Measurements from ENCODE around the gene DLL3.

Gene DLL3

GRCh38 chr19:39480337-39481228 lies 18.2 kb upstream of the DLL3 start, which contains the start of gene TIMM50:
TIMM50 (plus strand) TSS chr19:39480838; CDS start chr19:39480854, 16 bp downstream.
- H3K9me2 ChIP-seq (replicated peaks; ENCODE audit: insufficient read depth, low read length), result no peaks in the 10 kb centered on the region
- no peaks in the 10 kb centered on the region for H3K27me3 ChIP-seq (ENCODE audit: low read length)
- no peak for TF ChIP-seq EZH2phosphoT487 (conservative IDR thresholded peaks at IDR 0.05; ENCODE audit: low read length)
- TF ChIP-seq CTCF (IDR thresholded peaks at IDR 0.05; ENCODE audit: insufficient read depth, low read length, poor library complexity, severe bottlenecking), result no peak
- peaks cover 11% of the 10 kb centered on the region for H3F3A ChIP-seq (ENCODE audit: insufficient read depth)
- peaks cover 22% of the 10 kb centered on the region for H3K79me2 ChIP-seq (ENCODE audit: insufficient read depth, low read length)
- H3K27ac ChIP-seq (ENCODE audit: low read depth, low read length), result peak within 1 kb of the TSS; percentile 39
- peak within 1 kb of the TSS; percentile 74 for H2AFZ ChIP-seq (ENCODE audit: low read depth, low read length, severe bottlenecking)
- peak within 1 kb of the TSS; percentile 77 for H3K4me3 ChIP-seq (ENCODE audit: insufficient read depth, low read length, poor library complexity, severe bottlenecking)
- H3K9me3 ChIP-seq (ENCODE audit: insufficient read depth, low read length), result no peaks in the 10 kb centered on the region
- peak within 1 kb of the TSS; percentile 76 for H3K4me2 ChIP-seq (ENCODE audit: low read depth, low read length, poor library complexity, severe bottlenecking)
- no peaks in the 10 kb centered on the region; the same call in 1 of the 2 replicates for H3K36me3 ChIP-seq (ENCODE audit: low read length)
- no peaks in the 10 kb centered on the region for H4K20me1 ChIP-seq (ENCODE audit: low read depth, low read length)
- peak within 1 kb of the TSS; percentile 91 for H3K9ac ChIP-seq (ENCODE audit: low read length)

- Histone ChIP-seq H3K9me3 (ENCODE audit: insufficient read depth, low read length) (no peaks in the 10 kb centered on the region), H3K9ac (ENCODE audit: low read length) (peak overlapping the region; percentile 91), H2AFZ (ENCODE audit: low read depth, low read length, severe bottlenecking) (peak overlapping the region; percentile 53), H3K9me2 (replicated peaks; ENCODE audit: insufficient read depth, low read length) (no peaks in the 10 kb centered on the region), H3K4me2 (ENCODE audit: low read depth, low read length, poor library complexity, severe bottlenecking) (peak overlapping the region; percentile 76), H3K27me3 (ENCODE audit: low read length) (no peaks in the 10 kb centered on the region), H3K4me3 (ENCODE audit: insufficient read depth, low read length, poor library complexity, severe bottlenecking) (peak overlapping the region; percentile 77), H4K20me1 (ENCODE audit: low read depth, low read length) (no peaks in the 10 kb centered on the region), H3K27ac (ENCODE audit: low read depth, low read length) (peak overlapping the region; percentile 19; the same call in 1 of the 2 replicates), H3F3A (ENCODE audit: insufficient read depth) (peaks cover 11% of the 10 kb centered on the region), H3K79me2 (ENCODE audit: insufficient read depth, low read length) (peaks cover 22% of the 10 kb centered on the region), H3K36me3 (ENCODE audit: low read length) (no peaks in the 10 kb centered on the region; the same call in 1 of the 2 replicates)
- TF ChIP-seq CTCF (IDR thresholded peaks at IDR 0.05; ENCODE audit: insufficient read depth, low read length, poor library complexity, severe bottlenecking) (no peak), EZH2phosphoT487 (conservative IDR thresholded peaks at IDR 0.05; ENCODE audit: low read length) (no peak)
These were observed 17.6 kb upstream of the DLL3 start for GRCh38 chr19:39481229-39481545.

- Histone ChIP-seq H2AFZ (ENCODE audit: low read depth, low read length, severe bottlenecking) (no peak overlapping the region), H4K20me1 (ENCODE audit: low read depth, low read length) (no peaks in the 10 kb centered on the region), H3F3A (ENCODE audit: insufficient read depth) (peaks cover 11% of the 10 kb centered on the region), H3K9me2 (replicated peaks; ENCODE audit: insufficient read depth, low read length) (no peaks in the 10 kb centered on the region), H3K9me3 (ENCODE audit: insufficient read depth, low read length) (no peaks in the 10 kb centered on the region), H3K27ac (ENCODE audit: low read depth, low read length) (no peak overlapping the region), H3K4me3 (ENCODE audit: insufficient read depth, low read length, poor library complexity, severe bottlenecking) (peak overlapping the region; percentile 77), H3K9ac (ENCODE audit: low read length) (peak overlapping the region; percentile 91), H3K4me2 (ENCODE audit: low read depth, low read length, poor library complexity, severe bottlenecking) (peak overlapping the region; percentile 76), H3K36me3 (ENCODE audit: low read length) (no peaks in the 10 kb centered on the region), H3K79me2 (ENCODE audit: insufficient read depth, low read length) (peaks cover 22% of the 10 kb centered on the region), H3K27me3 (ENCODE audit: low read length) (no peaks in the 10 kb centered on the region)
- TF ChIP-seq EZH2phosphoT487 (conservative IDR thresholded peaks at IDR 0.05; ENCODE audit: low read length) (no peak), CTCF (IDR thresholded peaks at IDR 0.05; ENCODE audit: insufficient read depth, low read length, poor library complexity, severe bottlenecking) (no peak)
These were observed 17.1 kb upstream of the DLL3 start for GRCh38 chr19:39481676-39482075.

Data from SU-DHL-6 (cell line).